NAMALWA (cell line): ENCODE data around the gene LCE1E.

Experiments
- DNase-seq: peaks from one replicate; pipeline ENCODE4 v3.0.0-alpha.2; 2015; ENCODE audit warnings: low spot score

The LCE1E gene

GRCh38 chr1:152786077-152786476 lies at the start of gene LCE1E:
TSS of gene LCE1E (plus strand) at chr1:152786257. CDS start at chr1:152787300, 1,043 bp downstream.
- DNase-seq: no peak

- DNase-seq: no peak
Measured at GRCh38 chr1:152737997-152738396, 48.1 kb upstream of the LCE1E start.

GRCh38 chr1:152739841-152740240 lies 46.2 kb upstream of the LCE1E start:
- DNase-seq: no peak

GRCh38 chr1:152741656-152742055 lies 44.4 kb upstream of the LCE1E start:
- no peak for DNase-seq

- no peak for DNase-seq
Measured at GRCh38 chr1:152743371-152744145, 42.5 kb upstream of the LCE1E start.

GRCh38 chr1:152745289-152745704 lies 40.8 kb upstream of the LCE1E start:
- DNase-seq: peak; percentile 48

- no peak for DNase-seq
Measured at GRCh38 chr1:152745765-152746444, 40.2 kb upstream of the LCE1E start.

- DNase-seq: no peak
Measured at GRCh38 chr1:152747831-152748230, 38.2 kb upstream of the LCE1E start.

- no peak for DNase-seq
Measured at GRCh38 chr1:152752225-152752624, 33.8 kb upstream of the LCE1E start.

- DNase-seq: no peak
Measured at GRCh38 chr1:152753586-152753985, 32.5 kb upstream of the LCE1E start.

- no peak for DNase-seq
Measured at GRCh38 chr1:152756872-152757271, 29.2 kb upstream of the LCE1E start.

GRCh38 chr1:152757747-152758146 lies 28.3 kb upstream of the LCE1E start, which contains the start of gene KPRP:
TSS of gene KPRP (plus strand) at chr1:152758025. CDS start at chr1:152759589, 1,564 bp downstream.
- DNase-seq: no peak

GRCh38 chr1:152758636-152759035 lies 27.4 kb upstream of the LCE1E start:
- DNase-seq: no peak

GRCh38 chr1:152759453-152760173 lies 26.4 kb upstream of the LCE1E start:
- DNase-seq: no peak

GRCh38 chr1:152760551-152761190 lies 25.4 kb upstream of the LCE1E start:
- DNase-seq: no peak

- no peak for DNase-seq
Measured at GRCh38 chr1:152761609-152762213, 24.3 kb upstream of the LCE1E start.

GRCh38 chr1:152768847-152769533 lies 17.1 kb upstream of the LCE1E start:
- no peak for DNase-seq

GRCh38 chr1:152770411-152770810 lies 15.6 kb upstream of the LCE1E start:
- DNase-seq: no peak

GRCh38 chr1:152774875-152775274 lies 11.2 kb upstream of the LCE1E start, which contains the start of gene LCE1F:
TSS of gene LCE1F (plus strand) at chr1:152775140. CDS start at chr1:152776372, 1,232 bp downstream.
- DNase-seq: peak; percentile 22

- no peak for DNase-seq
Measured at GRCh38 chr1:152776361-152776760, 9.7 kb upstream of the LCE1E start.

- DNase-seq: peak; percentile 51
Measured at GRCh38 chr1:152777510-152778137, 8.4 kb upstream of the LCE1E start.
